NCI-H2227 (cell line): ENCODE results near the gene TMEM164.

Experiments used
- DNase-seq: peaks from one replicate; lab custom pipeline; 2025; ENCODE audit not compliant: unreplicated experiment; lab: John Stamatoyannopoulos, UW

The TMEM164 gene

GRCh38 chrX:110159865-110160264 is 157.0 kb downstream of the TMEM164 start:
- no peak for DNase-seq

GRCh38 chrX:110161361-110161686 is 158.4 kb downstream of the TMEM164 start:
- DNase-seq, result no peak

- no peak for DNase-seq
These were observed 159.2 kb downstream of the TMEM164 start for GRCh38 chrX:110162131-110162530.

GRCh38 chrX:110162867-110163266 is 160.0 kb downstream of the TMEM164 start:
- no peak for DNase-seq

- DNase-seq, result no peak
These were observed 160.6 kb downstream of the TMEM164 start for GRCh38 chrX:110163488-110163887.

GRCh38 chrX:110167952-110168451 is 165.1 kb downstream of the TMEM164 start:
- DNase-seq, result peak; percentile 50

GRCh38 chrX:110168585-110168984 is 165.7 kb downstream of the TMEM164 start:
- no peak for DNase-seq

- DNase-seq, result no peak
These were observed 167.1 kb downstream of the TMEM164 start for GRCh38 chrX:110170029-110170428.

GRCh38 chrX:110171442-110171841 is 168.5 kb downstream of the TMEM164 start:
- no peak for DNase-seq

GRCh38 chrX:110172215-110172614 is 169.3 kb downstream of the TMEM164 start:
- DNase-seq, result no peak

GRCh38 chrX:110173192-110174175 is 170.6 kb downstream of the TMEM164 start:
- no peak for DNase-seq

GRCh38 chrX:110175146-110175545 is 172.2 kb downstream of the TMEM164 start:
- DNase-seq, result no peak

- no peak for DNase-seq
These were observed 172.8 kb downstream of the TMEM164 start for GRCh38 chrX:110175696-110176095.

GRCh38 chrX:110178179-110178865 is 175.4 kb downstream of the TMEM164 start:
- no peak for DNase-seq

- DNase-seq, result no peak
These were observed 177.4 kb downstream of the TMEM164 start for GRCh38 chrX:110180176-110180927.

GRCh38 chrX:110180928-110181310 is 178.0 kb downstream of the TMEM164 start:
- DNase-seq, result no peak

GRCh38 chrX:110181459-110182137 is 178.7 kb downstream of the TMEM164 start:
- DNase-seq, result no peak

GRCh38 chrX:110182362-110182761 is 179.4 kb downstream of the TMEM164 start:
- DNase-seq, result no peak

GRCh38 chrX:110182865-110183264 is 180.0 kb downstream of the TMEM164 start:
- no peak for DNase-seq

- no peak for DNase-seq
These were observed 180.4 kb downstream of the TMEM164 start for GRCh38 chrX:110183314-110183713.
